Ramos (cell line): ENCODE data around the gene COL13A1.

Source experiments
- in situ Hi-C: fragments of 300-500 bp; cut with MboI; formaldehyde crosslinking; loops from one replicate; pipeline ENCODE4 v1.14.3; 2022; ENCODE audit warnings: low sequenced_read_pairs; ENCODE audit not compliant: unreplicated experiment

Gene COL13A1

DNA sequence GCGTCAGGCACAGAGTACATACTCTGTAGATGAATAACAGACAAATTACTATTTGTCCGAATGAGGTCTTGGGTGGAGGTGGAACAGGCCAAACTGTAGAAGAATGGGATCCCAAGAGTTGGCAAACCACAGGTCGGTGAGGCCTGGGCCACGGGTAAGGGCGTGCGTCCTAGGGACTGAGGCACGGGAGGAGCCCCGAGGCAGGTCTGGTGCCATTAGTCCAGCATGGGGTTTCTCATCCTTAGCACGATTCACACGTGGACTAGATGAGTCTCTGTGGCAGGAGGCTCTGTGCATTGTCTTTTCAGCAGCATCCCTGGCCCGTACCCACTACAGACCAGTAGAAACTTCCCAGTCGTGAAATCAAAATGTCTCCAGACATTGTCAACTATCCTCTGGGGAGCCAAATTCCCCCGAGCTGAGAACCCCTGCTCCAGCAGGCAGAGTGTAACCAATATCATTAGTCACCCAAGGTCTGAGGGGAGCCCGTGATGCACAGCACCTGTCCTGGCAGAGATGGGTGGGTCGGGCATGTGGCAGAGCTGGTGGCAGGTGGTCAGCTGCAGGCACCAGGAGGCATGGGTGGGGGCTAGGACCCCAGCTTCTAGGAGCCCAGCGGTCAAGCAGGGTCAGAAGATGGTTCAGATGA lies 61.3 kb downstream of the COL13A1 start:
- in situ Hi-C loops = no loop called here

DNA sequence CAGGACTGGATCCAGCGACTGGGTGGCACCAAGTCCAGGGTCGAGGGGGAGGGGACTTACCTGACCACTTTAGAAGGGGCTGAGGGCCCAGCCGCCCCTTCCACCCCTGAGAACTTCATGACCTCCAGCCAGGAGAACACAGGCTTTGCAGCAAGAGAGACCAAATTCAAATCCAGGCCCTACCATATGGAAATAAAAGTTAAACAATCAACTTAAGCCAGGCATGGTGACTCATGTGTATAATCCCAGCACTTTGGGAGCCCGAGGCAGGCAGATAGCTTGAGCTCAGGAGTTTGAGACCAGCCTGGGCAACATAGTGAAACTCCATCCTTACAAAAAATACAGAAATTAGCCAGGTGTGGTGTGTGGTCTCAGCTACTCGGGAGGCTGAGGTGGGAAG lies 61.9 kb downstream of the COL13A1 start:
- in situ Hi-C loops = no loop called here

DNA sequence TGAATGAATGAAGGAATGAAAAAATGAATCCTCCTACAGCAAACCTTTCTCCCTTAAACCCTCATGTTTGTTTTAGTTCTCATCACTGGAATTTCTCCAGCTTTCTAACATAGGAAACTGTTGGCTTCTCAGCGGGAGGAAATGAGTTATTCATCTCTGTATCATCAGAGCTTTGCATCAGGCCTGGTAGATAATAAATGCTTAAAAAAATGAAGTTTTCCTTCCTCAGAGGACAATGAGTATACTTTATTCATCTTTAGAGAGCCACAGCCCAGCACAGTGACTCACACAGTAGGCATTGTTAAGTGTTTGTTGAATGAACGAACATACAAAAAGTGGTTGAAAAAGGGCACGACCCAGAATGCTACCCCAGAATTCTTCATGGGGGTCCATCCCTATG lies 62.6 kb downstream of the COL13A1 start:
- in situ Hi-C loops = no loop called here

DNA sequence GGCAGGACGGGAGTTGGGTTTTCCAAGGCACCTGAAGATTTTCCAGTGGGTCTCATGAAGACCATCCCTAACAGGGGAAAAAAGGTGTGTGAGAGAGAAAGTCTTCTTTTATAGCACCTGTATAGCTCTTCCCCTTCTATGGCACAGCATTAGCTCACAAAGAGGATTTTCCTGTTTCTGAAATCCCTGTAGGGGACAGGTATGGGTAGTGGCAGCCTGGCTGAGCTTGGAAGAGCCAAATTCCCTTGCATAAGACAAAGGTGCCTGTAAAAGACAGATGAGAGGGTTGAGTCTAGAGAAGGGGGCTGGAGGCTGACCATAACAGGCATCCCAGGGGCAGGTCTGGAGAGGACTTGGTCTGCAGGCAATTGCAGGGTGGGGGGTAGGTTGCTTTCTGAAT lies 63.7 kb downstream of the COL13A1 start:
- in situ Hi-C loops = no loop called here

DNA sequence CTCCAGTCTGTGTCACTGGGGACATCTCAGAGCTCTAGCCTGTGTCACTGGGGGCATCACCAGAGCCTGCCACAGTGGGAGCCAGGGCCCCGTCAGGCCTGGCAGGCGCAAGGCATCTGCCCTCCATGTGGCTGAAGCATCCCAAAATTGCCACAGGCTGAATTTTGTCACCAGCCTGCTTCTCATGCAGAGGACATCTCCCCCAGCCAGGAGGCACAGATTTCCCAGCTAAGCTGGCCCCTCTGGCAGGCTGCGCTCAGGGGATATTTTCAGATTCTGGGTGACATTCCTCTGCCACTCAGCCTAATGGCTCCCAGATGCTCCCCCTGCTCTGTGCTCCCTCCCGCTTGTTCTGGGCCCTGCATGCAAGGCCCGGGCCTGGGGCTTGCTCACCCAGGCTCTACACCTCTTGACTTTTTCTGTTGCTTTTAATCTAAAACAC lies 64.6 kb downstream of the COL13A1 start:
- in situ Hi-C loops = no loop called here

DNA sequence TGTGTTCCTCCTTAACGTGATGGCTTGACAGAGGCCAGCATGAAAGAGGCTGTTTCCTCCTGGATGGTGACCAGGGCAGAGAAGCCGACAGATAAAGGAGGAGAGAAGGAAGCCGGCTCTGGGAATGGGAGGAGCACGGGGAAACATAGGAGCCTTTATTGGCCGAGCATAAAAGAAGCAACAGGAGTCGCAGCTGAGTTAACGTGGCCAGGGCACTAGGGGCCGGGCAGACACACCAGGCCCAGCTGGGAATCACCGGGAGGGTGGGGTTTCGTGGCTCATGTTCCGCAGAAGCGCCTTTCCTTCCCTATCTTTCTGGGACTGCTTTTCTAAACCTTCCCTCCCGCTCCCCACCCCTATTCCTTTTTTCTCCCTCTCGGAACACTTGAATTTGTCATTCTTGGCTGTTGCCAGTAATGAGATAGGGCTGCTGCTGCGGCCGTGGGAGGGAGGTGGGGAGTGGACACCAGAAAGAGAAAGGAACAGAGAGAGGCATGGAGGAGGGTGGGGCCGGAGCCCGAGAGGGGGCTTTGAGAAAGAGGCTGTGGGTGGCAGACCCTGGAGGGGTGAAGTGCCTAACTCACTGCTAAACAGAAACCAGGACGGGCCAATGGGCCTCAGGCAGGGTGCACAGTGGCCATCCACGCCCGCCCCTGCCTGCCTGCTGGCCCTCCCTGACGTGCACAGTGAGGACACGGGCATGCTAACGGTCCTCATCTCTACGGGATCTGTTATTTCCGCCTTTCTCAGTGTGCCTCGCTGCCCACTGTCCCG lies 65.2 kb downstream of the COL13A1 start:
- in situ Hi-C loops = no loop called here

DNA sequence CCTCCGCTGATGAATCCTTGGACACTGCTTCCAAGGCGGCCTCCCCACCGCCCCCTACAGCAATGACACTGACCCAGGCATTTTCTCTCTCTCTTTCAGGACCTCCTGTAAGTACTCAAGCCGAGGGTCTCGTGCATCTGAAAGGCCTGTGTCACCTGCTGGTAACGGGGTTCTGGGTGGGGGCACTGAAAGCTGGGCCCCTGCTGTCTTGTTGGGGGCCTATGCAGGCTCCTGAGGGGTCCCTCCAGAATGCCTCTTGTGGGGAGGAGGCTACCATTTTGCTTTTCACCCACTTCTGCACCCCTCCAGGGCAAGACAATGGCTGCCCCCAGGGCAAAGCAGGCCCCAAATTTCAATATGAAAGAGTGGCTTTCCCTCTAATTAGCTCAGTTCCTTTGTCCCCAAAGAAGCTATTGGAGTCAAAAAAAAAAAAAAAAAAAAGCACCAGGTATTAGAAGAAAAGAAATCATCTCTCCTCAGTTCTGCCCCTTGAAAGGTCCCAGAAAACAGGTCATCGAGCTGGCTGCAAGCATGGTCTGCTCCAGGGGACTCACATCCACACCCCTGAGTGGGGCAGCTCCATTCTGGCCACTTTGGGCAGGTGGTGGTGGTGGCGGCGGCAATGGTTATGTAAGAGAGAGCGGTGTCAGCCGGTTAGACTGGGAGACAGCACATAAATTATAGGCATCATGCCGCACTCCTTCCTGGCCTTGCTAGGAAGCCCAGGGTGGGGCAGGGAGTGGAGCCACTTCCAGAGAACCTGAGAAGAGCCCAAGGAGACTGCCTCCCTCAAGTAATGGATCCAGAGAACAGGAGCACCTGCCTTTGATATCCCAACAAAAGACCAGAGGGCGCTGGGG lies 66.2 kb downstream of the COL13A1 start:
- in situ Hi-C loops = no loop called here

DNA sequence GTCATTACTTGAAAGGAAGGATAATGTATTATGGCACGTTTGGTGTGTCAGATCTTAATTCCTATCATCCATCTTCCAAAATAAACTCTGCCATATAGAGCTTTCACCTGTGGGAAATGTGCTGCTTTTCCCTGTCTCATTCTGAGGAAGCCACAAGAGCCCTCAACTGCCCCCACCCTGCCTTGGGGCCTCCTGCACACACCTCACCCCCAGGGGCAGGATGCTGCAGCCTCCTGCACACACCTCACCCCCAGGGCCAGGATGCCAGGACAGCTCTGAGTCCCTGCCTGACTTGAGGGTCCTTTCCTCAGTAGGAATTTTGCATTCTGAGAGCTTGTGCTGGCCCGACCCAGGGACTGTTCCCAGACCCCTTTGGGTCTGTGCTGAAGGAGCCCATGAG lies 67.1 kb downstream of the COL13A1 start:
- in situ Hi-C loops = no loop called here

DNA sequence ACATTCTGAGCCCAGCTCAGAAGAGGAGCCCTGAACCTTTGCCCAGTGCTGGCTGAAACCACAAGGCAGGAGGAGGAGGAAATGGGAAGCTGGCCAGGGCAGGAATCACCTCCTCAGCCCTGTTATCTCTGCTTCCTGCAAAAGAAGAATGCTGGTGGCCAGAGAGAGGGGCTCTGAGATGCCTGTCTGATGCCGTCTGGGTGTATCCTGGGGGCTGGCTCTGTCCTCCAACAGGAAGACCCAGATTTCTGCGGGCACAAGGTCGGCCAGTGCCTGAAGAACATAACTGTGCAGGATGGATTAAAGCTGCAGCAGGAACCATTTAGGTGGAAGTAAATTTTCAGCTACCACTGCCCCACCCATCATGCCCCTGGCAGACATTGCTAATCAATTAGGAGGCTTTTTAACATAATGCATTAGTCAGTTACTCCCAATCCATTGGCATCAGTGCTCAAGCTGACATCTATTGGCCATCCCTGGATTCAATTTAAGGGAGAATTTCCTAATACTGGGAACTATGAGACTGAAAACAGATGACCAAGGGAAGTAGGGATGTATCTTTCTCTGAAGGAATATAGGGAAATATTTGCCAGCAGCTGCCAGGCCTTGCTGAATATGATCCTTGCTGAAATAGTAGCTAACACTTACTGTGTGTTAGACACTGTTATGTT lies 67.7 kb downstream of the COL13A1 start:
- in situ Hi-C loops = no loop called here

DNA sequence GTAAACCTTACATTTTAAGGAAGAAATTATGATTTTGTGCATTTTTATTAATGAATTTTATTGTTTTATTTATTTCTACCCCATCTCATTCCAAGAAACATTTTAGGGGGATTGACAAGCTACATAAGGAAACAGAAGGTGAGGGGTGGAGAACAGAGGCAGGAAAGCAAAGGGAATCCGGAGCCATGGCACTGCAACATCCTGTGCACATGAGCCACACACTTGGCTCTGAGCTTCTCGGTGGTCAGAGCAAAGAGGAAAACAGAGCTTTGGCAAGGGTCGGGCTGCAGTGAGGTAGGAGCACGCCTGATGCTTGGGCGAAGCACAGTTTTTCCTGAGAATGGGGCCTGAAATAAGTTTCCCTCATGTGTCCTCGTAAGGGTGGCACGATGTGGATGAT lies 68.9 kb downstream of the COL13A1 start:
- in situ Hi-C loops = no loop called here

DNA sequence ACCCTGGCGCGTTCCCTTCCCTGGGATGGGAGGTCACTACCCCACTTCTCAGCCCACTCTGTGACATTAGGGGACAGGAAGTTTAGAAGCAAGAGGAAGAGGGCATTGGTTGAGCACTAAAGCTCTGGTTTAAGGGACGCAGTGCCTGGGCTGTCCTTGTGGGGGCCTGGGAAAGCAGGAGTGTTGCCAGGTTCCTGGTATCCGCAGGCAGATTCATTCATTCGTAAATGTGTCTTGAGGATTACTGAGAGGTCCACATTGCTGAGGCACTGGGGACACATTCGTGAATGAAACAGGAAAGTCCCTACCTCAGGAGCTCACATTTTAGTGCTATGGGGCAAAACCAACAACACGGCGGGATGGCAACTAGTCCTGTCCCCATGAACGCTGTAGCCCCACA lies 69.4 kb downstream of the COL13A1 start:
- in situ Hi-C loops = no loop called here

DNA sequence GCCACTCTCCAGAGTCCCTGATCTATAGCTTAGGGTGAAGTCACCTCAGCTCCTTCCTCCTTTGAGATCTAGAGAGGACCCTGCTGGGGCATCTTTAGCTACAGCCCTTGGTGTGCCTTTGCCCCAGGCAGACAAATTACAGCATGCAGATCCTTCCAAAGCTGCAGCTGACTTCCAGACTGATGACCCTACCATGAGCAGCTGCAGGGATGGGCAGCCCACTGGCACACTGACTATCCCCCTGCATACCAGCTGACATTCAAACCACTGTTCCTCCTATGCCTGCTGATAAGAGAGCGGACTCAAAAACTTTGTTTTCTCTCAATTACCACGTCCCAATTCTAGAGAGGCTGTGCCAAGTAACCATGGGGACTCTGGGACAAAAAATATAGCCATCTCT lies 70.6 kb downstream of the COL13A1 start:
- in situ Hi-C loops = no loop called here

DNA sequence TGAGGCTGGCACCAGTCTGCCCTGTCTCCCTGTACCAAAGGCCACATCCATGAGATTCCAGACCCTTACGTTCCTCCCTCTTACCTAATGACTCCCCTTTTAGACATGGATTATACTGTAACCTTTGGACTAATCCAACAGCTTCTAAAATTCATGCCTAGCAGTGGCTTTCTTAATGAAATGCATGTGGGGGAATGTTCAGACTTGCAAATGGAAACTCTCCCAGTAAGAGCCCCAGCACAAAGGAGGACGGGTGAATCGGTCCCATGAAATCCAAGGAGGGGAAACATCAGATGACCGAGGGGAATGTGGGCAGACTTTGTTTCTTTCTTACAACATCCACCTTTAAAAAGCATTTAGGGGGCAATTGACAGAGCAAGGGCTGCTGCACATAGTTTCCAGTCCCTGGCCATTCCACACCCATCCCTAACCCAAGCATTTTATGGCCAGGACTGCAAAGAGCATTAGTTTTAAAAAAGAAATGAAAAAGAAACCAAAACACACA lies 71.5 kb downstream of the COL13A1 start:
- in situ Hi-C loops = no loop called here

DNA sequence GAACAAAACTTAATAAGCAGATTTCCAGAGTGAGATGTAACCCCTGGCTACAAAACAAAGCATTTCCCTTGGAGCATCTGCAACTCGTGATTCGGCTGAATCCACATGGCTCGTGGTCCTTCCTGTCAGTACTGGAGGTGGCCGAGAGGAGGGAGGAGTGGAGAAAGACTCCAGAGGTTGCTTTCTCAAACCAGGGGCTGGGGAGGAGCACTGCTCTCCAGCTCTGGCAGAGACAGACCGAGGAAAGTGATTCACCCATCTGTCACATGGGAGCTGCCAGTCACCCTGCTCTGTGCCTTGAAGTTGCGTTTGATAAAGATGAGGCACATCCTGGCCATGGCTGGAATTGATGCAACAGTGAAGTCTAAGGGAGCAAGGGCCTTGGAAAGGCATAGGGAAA lies 72.7 kb downstream of the COL13A1 start:
- in situ Hi-C loops = no loop called here

DNA sequence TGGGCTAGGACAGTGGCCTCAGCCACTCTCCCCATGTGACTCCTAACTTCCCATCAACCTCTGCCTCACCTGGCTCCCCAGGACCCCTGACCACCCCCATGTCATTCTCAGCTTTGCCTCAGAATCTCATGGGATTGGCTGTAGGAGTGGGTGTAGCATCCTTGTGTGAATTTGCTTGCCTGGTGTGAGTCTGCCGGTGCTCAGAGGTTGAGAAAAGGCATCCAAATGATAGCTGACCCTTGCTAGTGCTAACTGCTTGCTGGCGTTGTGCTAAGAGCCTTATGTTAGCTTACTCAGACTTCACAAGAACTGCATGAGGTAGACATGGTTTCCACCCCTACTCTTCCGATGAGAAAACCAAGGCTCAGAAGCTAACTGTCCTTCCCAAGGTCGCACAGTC lies 74.2 kb downstream of the COL13A1 start:
- in situ Hi-C loops = no loop called here

DNA sequence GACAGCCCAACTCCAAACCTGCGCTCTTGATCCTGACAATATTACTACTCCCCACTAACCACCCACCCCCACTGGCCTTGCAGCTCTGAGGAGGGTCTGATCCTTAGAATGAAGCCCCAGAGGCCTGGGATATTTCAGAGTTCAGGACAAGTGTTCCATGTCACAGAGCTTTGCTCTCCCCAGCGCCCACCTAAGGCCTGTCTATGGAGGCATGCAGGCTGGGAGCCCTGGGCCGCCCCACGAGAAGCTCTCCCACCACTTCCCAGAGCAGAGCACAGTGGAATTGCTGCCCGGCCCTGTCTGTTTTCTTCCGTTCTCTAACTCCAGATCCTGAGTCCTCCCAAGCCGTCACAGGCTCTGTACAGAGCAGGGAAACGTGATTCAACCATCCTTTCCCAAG lies 74.6 kb downstream of the COL13A1 start:
- in situ Hi-C loops = no loop called here

DNA sequence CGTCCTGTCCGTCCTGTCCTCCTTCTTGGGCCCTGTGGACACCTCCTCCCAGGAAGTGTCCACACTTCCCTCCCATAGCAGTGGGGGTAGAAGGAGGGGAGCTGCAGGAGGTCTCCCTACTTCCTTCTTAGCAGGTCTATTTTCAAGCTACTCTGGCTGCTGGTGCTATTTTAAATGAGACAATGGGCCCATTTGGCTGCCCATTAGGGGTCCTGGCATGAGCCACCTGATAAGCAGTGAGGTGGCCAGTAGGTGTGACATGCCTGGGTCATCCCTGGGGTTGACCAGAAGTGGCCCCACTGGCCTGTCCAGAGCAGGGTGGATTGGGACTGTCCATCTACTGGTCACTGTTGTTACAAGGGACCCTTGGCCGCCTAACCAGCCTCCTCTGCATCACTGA lies 75.2 kb downstream of the COL13A1 start:
- in situ Hi-C loops = no loop called here

DNA sequence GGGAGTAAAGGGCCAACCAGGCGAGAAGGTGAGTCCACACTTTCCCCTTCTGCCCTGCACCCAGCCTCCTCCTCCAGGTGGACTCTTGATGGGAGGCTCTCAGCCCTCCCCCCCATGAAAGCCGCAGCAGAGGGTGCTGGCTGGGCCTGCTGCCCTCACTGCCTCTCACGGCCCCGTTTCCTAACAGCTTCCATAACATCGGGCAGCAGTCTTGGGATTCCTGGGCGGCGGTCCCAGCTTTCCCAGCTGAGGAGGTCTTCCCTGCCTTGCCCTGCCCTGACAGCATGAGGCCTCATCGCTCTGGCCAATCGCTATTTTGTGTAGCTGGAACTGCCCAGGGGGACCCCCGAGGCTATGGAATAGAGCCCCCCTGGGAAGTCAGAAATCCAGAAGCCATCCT lies 76.3 kb downstream of the COL13A1 start:
- in situ Hi-C loops = no loop called here

DNA sequence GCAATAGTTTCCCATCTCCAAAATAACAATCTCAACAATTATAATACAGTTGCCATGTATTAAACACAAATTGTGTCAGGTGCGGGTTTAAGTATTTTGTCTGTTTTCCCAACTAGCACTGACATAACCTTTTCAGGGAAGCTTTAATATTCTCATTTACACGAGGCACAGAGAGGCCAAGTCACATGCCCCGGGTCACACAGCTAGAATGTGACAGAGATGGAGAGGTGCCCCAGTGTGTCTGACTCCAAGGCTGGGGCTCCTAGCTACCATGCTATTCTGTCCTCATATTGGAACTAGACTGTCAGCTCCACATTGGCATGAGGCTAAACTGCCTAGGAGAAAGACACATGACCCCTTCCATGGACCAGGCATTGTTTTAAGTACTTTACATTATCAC lies 77.2 kb downstream of the COL13A1 start:
- in situ Hi-C loops = no loop called here

DNA sequence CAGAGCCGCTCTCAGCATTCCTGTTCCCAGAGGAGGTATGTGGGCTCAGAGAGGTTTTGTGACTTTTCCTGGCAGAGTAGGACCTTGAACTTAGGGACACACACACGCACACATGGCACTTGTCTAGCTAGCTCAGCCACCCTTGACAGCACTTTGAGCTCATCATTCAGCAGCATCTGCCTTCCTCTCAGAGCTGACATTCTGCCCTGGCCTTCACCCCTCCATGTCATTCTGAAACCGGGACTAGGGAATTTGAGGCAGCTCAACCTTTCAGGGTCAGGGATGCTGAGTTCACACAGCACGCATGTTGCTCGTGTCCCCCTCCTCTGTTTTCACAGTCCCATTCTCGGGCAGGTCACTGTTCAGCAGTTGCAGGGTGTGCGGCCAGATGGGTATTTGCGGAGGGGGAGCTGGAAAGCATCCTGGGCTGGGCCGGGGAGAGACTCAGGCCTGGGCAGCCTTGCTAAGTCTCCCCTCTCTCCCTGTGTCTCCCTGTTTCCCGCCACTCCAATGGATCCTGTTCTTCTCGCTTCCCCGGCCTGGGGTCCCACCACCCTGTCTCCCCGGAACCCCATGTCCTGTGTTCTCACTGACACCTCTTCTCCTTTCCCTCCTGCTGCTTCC lies 78.0 kb downstream of the COL13A1 start:
- in situ Hi-C loops = no loop called here
